ENCODE measurements around the gene SPRED1.

Gene SPRED1

GRCh38 chr15:38252481-38253350 is at the start of gene SPRED1:
SPRED1 (plus strand) TSS chr15:38252836; CDS start chr15:38253186, 350 bp downstream.
- DNase-seq (ENCODE audit: low spot score): peak; percentile 68

GRCh38 chr15:38205526-38206272 is 46.9 kb upstream of the SPRED1 start:
- no peak for DNase-seq (ENCODE audit: low spot score)

DNA sequence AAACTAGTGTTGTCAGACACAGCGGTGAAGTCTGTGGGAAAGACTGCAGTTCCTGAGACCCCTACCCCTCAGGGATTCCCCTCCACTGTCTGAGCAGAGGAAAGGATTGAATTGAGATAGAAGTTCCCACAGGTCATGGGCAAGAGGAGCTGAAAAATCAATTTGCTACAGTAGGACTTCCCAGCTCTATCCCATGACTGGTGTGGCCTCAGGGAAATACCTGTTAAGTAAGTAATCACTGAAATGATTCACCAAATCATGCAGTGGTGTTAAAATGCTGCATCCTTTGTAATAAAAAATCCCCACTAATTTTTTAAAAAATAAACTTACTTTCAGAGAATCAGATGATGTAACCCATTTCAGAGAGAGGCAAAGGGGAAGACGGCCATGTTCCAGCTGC is 45.0 kb upstream of the SPRED1 start:
- DNase-seq (ENCODE audit: low spot score): no peak

DNA sequence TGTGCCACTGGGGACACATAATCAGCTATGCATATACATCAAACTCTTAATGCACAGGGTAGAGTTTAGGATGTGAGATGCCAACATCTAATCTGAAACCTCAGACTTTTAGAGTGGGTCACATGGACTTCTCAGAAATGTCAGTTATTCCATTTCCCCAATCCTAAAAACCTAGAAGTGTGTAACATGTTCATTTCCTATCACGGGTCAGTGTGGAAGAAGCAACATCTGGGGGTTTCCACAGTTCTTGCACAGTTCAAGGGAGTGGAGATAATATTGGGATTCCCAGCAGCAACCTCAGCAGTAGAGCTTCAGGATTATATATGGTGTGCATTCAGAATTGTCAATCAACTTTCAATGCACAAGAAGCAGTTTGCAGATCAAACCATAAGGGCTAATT is 44.4 kb upstream of the SPRED1 start:
- DNase-seq (ENCODE audit: low spot score): no peak

GRCh38 chr15:38208779-38209178 is 43.9 kb upstream of the SPRED1 start:
- DNase-seq (ENCODE audit: low spot score): no peak

DNA sequence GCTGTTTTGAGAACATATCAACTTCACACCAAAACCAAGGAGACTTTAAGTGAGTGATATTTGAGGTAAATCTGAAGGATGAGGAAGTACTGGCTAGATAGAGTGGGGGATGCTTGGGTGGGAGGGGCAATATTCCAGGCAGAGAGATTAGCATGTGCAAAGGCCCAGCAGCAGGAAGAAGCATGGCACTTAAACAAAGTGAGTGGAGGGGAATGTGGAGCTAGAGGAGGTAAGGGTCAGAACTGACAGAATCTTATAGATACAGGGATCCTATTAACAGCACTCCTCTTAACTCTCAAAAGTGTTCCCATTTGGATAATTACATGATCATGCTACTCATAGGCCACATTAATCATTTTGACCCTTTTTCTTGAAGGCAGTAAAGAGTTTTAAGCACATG is 41.4 kb upstream of the SPRED1 start:
- no peak for DNase-seq (ENCODE audit: low spot score)

GRCh38 chr15:38211811-38212210 is 40.8 kb upstream of the SPRED1 start:
- DNase-seq (ENCODE audit: low spot score): no peak

DNA sequence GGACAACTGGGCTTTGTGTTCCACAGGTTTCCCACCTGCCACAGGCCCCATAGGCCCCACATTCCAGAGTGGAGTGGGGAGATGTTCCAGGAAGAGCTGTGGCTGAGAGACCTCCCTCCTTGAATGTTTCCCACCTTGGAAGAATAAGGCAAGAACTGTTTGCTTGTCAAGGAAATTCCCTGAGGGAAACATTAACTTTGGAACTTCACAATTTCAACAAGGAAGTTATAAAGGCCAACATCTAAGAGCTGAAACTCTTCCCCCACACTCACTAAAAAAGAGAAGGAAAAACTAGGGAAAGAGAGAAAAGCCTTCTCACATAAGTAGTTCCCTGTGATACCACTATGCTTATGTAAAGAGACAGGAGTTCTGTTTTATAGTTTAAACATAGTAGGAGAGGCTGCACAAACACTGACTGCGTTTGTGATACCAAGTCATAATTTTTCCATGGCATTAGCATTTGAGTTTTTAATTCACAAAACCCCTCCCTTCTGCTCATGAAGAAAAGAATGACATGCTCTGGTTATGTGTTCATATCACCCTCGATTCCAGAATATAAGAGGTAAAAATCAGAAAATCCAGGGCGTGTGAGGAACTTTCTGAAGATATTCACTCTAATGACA is 39.8 kb upstream of the SPRED1 start:
- no peak for DNase-seq (ENCODE audit: low spot score)

- DNase-seq (ENCODE audit: low spot score): no peak
Measured at GRCh38 chr15:38213356-38213755, 39.3 kb upstream of the SPRED1 start.

GRCh38 chr15:38215707-38216106 is 36.9 kb upstream of the SPRED1 start:
- no peak for DNase-seq (ENCODE audit: low spot score)

GRCh38 chr15:38216763-38217162 is 35.9 kb upstream of the SPRED1 start:
- no peak for DNase-seq (ENCODE audit: low spot score)

- DNase-seq (ENCODE audit: low spot score): no peak
Measured at GRCh38 chr15:38217191-38217595, 35.4 kb upstream of the SPRED1 start.

DNA sequence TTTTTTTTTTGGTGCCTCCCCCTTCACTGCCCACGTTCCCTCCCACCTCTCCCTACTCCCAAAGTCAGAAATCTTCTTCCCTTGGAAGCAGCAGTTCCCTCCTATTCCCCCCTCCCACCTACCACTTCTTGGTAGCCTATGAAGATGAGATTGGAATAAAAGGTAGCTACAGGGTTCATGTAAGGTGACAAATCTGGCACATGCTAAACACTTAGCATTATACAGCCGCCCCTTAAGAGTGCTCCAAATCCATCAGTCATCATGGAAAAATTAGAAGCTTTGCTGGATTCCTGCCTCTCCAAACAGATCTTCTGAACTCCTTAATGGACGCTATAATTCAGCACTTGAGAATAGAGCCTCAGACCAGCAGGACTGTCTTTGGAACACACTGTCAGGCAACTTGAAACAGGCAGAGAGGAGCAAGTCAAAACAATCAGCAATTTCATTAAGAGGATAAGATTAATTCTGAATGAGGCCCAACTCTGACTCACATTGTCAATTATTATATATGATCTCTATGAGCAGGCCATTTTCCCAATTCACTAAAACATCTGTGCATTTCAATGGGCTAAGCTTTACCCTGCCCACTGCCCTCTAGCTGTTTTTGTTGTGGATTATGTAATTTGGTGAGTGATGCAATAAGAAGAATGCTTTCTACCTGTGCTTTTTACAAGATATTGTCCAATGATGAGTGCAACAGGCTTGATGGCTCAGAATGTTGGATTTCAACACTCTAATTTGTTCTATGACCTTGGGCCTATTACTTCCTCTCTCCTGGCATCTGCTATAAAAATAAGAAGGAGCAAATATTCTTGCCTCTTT is 34.6 kb upstream of the SPRED1 start:
- DNase-seq (ENCODE audit: low spot score): no peak

GRCh38 chr15:38220606-38221273 is 31.9 kb upstream of the SPRED1 start:
- DNase-seq (ENCODE audit: low spot score): no peak

- no peak for DNase-seq (ENCODE audit: low spot score)
Measured at GRCh38 chr15:38224486-38224885, 28.1 kb upstream of the SPRED1 start.

DNA sequence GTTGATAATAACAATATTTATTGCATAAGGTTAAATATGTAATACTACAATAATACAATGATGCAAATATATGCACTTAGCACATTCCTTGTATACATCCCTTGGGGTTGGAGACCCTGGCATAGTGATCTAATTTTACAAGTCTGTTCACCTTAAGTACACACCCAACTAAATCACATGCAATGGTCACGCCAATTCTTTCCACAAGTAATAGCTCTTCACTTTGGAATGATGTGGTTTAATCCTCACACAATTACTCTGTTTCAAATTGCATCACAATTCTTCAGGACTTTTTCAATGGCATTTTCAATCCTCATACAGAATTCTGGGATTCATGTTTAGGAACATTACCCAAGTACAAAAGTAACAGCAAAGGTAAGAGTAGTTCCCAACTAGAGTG is 27.3 kb upstream of the SPRED1 start:
- no peak for DNase-seq (ENCODE audit: low spot score)

- DNase-seq (ENCODE audit: low spot score): no peak
Measured at GRCh38 chr15:38226608-38227266, 25.9 kb upstream of the SPRED1 start.

GRCh38 chr15:38227941-38228340 is 24.7 kb upstream of the SPRED1 start:
- DNase-seq (ENCODE audit: low spot score): no peak

DNA sequence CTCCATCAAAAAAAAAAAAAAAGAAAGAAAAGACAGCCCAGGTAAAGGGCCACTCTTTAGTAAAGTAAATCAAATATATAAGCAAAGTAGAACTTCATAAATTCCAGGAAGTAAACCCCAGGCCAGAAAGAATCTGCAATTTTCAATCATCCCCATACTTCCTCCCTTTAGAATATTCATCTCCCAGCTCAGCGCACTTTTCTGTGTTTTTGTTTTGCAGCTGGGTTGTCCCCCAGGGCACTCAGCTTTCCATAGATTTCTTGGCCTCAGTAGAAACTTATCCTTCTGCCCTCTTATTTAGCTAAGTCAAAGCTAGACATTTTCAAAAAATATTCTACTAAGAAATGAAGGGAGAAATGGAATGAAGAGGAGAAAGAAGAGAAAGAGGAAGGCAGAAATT is 24.0 kb upstream of the SPRED1 start:
- DNase-seq (ENCODE audit: low spot score): no peak

DNA sequence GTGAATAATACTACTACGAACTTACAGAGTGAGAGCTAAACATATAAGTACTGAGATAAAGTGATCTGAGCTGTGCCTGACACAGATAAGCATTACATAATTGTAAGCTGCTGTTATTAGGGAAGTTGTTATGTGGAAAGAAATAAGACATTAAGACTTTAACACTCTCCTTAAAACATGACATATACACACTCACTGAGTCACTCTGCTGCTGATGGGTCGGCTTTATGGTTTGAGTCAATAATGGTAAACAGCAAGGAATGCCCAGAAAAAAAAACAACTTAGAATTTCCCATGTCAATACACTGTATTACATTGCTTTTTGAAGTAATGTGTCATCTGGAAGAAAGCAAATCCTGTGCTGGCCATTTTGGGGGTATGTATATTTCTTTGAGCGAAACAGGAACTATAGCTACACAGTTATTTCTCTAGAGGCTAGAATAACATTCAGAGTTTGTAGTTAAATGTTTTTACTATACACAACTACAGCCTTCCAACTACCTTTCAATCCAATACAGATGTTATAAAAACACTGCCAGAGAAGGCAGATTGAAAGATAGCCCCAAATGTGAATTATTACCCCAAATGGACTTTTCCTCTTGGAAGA is 22.8 kb upstream of the SPRED1 start:
- DNase-seq (ENCODE audit: low spot score): no peak

Data from ecto neural progenitor cell (in vitro differentiated cells).